Measurements from ENCODE around the gene DUSP28. TPM values are rescaled to one million over a fixed set of nuclear protein-coding genes. Genes with fewer than 3 reads are reported as not detected.
"Not testable (repeated sequence)": the region's sequence is repeated elsewhere in the genome, so short reads cannot be mapped to it uniquely, and the experiment has no call there.

DUSP28 gene
- total RNA-seq, 1 experiment from 2014 or later, result 8.1 TPM

GRCh38 chr2:240517342-240517741 lies 42.8 kb upstream of the DUSP28 start:
- Histone ChIP-seq H3K4me2 (ENCODE audit: low read depth, low read length, poor library complexity, severe bottlenecking) (no peak overlapping the region), H3K27ac (ENCODE audit: low read length) (no peak overlapping the region), H3K9me2 (replicated peaks; ENCODE audit: insufficient read depth, low read length) (no peaks in the 10 kb centered on the region), H3K27me3 (ENCODE audit: low read length) (no peaks in the 10 kb centered on the region), H3K4me1 (ENCODE audit: low read length) (peaks cover 7% of the 10 kb centered on the region), H4K20me1 (ENCODE audit: insufficient read depth, low read depth, low read length) (0 out of 2 replicates have a peak, but pooled peaks cover 4% of the 10 kb centered on the region), H3K36me3 (ENCODE audit: insufficient read depth, low read length) (peaks cover 15% of the 10 kb centered on the region), H2AFZ (ENCODE audit: low read length) (no peak overlapping the region), H3K79me2 (ENCODE audit: low read length) (peaks cover 10% of the 10 kb centered on the region), H3K4me3 (ENCODE audit: low read length) (no peak overlapping the region), H3K9ac (ENCODE audit: low read length) (no peak overlapping the region), H3K9me3 (ENCODE audit: low read length) (no peaks in the 10 kb centered on the region)
- DNase-seq, result no peak

GRCh38 chr2:240518981-240519380 lies 41.2 kb upstream of the DUSP28 start:
- no peaks in the 10 kb centered on the region for H3K79me2 ChIP-seq (ENCODE audit: low read length)
- H3K27me3 ChIP-seq (ENCODE audit: low read length), result no peaks in the 10 kb centered on the region
- H4K20me1 ChIP-seq (ENCODE audit: insufficient read depth, low read depth, low read length), result 0 out of 2 replicates have a peak, but pooled peaks cover 4% of the 10 kb centered on the region
- peaks cover 29% of the 10 kb centered on the region for H3K36me3 ChIP-seq (ENCODE audit: insufficient read depth, low read length)
- no peaks in the 10 kb centered on the region for H3K9me2 ChIP-seq (replicated peaks; ENCODE audit: insufficient read depth, low read length)
- no peaks in the 10 kb centered on the region for H3K9me3 ChIP-seq (ENCODE audit: low read length)
- peaks cover 6% of the 10 kb centered on the region for H3K4me1 ChIP-seq (ENCODE audit: low read length)
- DNase-seq, result no peak
- no peak overlapping the region for H2AFZ ChIP-seq (ENCODE audit: low read length)
- no peak overlapping the region for H3K27ac ChIP-seq (ENCODE audit: low read length)
- no peak overlapping the region for H3K9ac ChIP-seq (ENCODE audit: low read length)
- no peak overlapping the region for H3K4me2 ChIP-seq (ENCODE audit: low read depth, low read length, poor library complexity, severe bottlenecking)
- no peak overlapping the region for H3K4me3 ChIP-seq (ENCODE audit: low read length)

DNA sequence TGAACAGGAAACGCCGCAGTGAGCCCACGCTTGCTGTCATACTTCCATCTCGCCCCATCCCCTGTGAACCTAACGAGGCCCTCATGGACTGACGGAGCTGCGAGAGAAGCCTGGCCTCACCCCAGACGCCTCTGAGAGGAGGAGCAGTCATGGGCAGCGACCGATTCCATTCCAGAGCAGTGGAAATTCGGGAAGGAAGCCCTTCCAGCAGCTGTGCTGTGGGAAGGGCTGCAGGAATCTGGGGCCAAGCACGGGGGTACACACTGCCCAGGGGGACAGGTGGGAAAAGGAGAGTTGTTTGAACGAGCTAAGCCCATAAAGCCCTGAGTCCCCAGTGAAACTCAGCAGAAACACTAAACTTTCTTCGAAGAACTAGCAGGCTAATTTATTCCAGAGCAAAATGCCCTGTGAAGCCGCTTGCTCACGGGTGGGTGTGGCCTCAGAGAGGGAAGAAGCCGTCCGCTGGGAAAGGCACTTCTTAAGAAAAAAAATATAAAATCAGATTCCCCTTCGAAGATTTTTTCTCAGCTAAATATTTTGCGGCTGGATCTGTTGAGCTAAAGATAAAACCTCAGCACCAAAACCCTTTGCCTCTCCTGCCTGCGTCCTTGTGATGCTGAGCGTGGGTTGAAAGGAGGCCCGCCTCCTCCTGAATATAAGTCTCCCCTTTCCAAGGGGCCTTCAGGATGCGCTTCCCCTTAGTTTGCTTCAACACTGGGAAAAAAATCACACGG lies 40.6 kb upstream of the DUSP28 start:
- Histone ChIP-seq H3K36me3 (ENCODE audit: insufficient read depth, low read length) (peaks cover 34% of the 10 kb centered on the region), H3K4me2 (ENCODE audit: low read depth, low read length, poor library complexity, severe bottlenecking) (no peak overlapping the region)
- no peak for DNase-seq

GRCh38 chr2:240520130-240520973 lies 39.8 kb upstream of the DUSP28 start:
- Histone ChIP-seq H3K9ac (ENCODE audit: low read length) (no peak overlapping the region), H3K4me2 (ENCODE audit: low read depth, low read length, poor library complexity, severe bottlenecking) (no peak overlapping the region), H3K79me2 (ENCODE audit: low read length) (peaks cover 2% of the 10 kb centered on the region; the same call in 1 of the 2 replicates), H3K27ac (ENCODE audit: low read length) (no peak overlapping the region), H4K20me1 (ENCODE audit: insufficient read depth, low read depth, low read length) (0 out of 2 replicates have a peak, but pooled peaks cover 4% of the 10 kb centered on the region), H3K9me3 (ENCODE audit: low read length) (peaks cover 7% of the 10 kb centered on the region), H3K36me3 (ENCODE audit: insufficient read depth, low read length) (peaks cover 42% of the 10 kb centered on the region), H2AFZ (ENCODE audit: low read length) (no peak overlapping the region), H3K4me3 (ENCODE audit: low read length) (no peak overlapping the region), H3K4me1 (ENCODE audit: low read length) (no peaks in the 10 kb centered on the region), H3K9me2 (replicated peaks; ENCODE audit: insufficient read depth, low read length) (no peaks in the 10 kb centered on the region), H3K27me3 (ENCODE audit: low read length) (no peaks in the 10 kb centered on the region)
- no peak for DNase-seq

More for the DNA sequence above, 40.6 kb upstream of the DUSP28 start:
- no peak overlapping the region for H3K9ac ChIP-seq (ENCODE audit: low read length)
- H3K79me2 ChIP-seq (ENCODE audit: low read length), result no peaks in the 10 kb centered on the region
- no peaks in the 10 kb centered on the region for H3K9me2 ChIP-seq (replicated peaks; ENCODE audit: insufficient read depth, low read length)
- 0 out of 2 replicates have a peak, but pooled peaks cover 4% of the 10 kb centered on the region for H4K20me1 ChIP-seq (ENCODE audit: insufficient read depth, low read depth, low read length)
- no peaks in the 10 kb centered on the region for H3K9me3 ChIP-seq (ENCODE audit: low read length)
- no peak overlapping the region for H2AFZ ChIP-seq (ENCODE audit: low read length)
- no peaks in the 10 kb centered on the region for H3K27me3 ChIP-seq (ENCODE audit: low read length)
- H3K27ac ChIP-seq (ENCODE audit: low read length), result no peak overlapping the region
- H3K4me1 ChIP-seq (ENCODE audit: low read length), result peaks cover under 1% of the 10 kb centered on the region
- H3K4me3 ChIP-seq (ENCODE audit: low read length), result no peak overlapping the region

DNA sequence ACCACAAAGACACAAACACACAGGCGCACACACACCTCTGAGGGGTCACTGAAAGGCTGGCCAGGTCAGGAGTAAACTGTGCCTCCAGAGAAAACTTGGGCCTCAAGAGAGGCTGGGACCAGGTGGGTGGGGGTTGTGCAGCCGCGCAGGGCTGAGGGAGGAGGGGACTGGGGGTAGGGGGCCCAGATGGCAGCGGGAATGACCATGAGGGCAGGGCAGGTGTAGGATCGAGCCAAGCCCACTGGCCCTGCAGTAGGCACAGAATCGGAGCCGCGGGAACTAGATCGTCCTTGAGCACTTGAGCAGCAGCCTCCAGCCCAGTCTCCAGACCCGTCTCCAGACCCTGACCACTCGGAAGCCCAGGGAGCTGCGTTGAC lies 39.2 kb upstream of the DUSP28 start:
- H3K4me2 ChIP-seq (ENCODE audit: low read depth, low read length, poor library complexity, severe bottlenecking), result no peak overlapping the region
- H2AFZ ChIP-seq (ENCODE audit: low read length), result no peak overlapping the region
- H3K27ac ChIP-seq (ENCODE audit: low read length), result no peak overlapping the region
- H3K9ac ChIP-seq (ENCODE audit: low read length), result no peak overlapping the region
- no peak overlapping the region for H3K4me3 ChIP-seq (ENCODE audit: low read length)
- H3K27me3 ChIP-seq (ENCODE audit: low read length), result no peaks in the 10 kb centered on the region
- DNase-seq, result no peak
- 0 out of 2 replicates have a peak, but pooled peaks cover 4% of the 10 kb centered on the region for H4K20me1 ChIP-seq (ENCODE audit: insufficient read depth, low read depth, low read length)
- H3K9me2 ChIP-seq (replicated peaks; ENCODE audit: insufficient read depth, low read length), result no peaks in the 10 kb centered on the region
- peaks cover 12% of the 10 kb centered on the region for H3K9me3 ChIP-seq (ENCODE audit: low read length)
- H3K79me2 ChIP-seq (ENCODE audit: low read length), result peaks cover 6% of the 10 kb centered on the region; the same call in 1 of the 2 replicates
- no peaks in the 10 kb centered on the region for H3K4me1 ChIP-seq (ENCODE audit: low read length)
- H3K36me3 ChIP-seq (ENCODE audit: insufficient read depth, low read length), result peaks cover 48% of the 10 kb centered on the region

DNA sequence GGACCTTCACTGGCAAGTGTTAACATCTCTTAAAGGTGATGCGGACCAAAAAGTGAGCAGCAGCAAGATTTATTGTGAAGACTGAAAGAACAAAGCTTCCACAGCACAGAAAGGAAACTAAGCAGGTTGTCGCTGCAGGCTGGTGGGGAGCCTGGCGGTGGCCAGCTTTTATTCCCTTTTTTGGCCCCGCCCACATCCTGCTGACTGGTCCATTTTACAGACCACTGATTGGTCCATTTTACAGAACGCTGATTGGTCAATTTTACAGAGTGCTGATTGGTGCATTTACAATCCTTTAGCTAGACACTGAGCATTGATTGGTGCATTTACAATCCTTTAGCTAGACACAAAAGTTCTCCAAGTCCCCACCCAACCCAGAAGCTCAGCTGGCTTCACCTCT lies 38.3 kb upstream of the DUSP28 start:
- not testable (repeated sequence) for H2AFZ ChIP-seq (ENCODE audit: low read length); H3K4me3 ChIP-seq (ENCODE audit: low read length); H3K4me2 ChIP-seq (ENCODE audit: low read depth, low read length, poor library complexity, severe bottlenecking); H3K4me1 ChIP-seq (ENCODE audit: low read length); H3K27me3 ChIP-seq (ENCODE audit: low read length); H4K20me1 ChIP-seq (ENCODE audit: insufficient read depth, low read depth, low read length); H3K9me2 ChIP-seq (replicated peaks; ENCODE audit: insufficient read depth, low read length); H3K27ac ChIP-seq (ENCODE audit: low read length); H3K9ac ChIP-seq (ENCODE audit: low read length)
- Histone ChIP-seq H3K79me2 (ENCODE audit: low read length) (peaks cover 12% of the 10 kb centered on the region; the same call in 1 of the 2 replicates), H3K36me3 (ENCODE audit: insufficient read depth, low read length) (peaks cover 57% of the 10 kb centered on the region), H3K9me3 (ENCODE audit: low read length) (peaks cover 22% of the 10 kb centered on the region)
- DNase-seq, result peak; percentile 58

DNA sequence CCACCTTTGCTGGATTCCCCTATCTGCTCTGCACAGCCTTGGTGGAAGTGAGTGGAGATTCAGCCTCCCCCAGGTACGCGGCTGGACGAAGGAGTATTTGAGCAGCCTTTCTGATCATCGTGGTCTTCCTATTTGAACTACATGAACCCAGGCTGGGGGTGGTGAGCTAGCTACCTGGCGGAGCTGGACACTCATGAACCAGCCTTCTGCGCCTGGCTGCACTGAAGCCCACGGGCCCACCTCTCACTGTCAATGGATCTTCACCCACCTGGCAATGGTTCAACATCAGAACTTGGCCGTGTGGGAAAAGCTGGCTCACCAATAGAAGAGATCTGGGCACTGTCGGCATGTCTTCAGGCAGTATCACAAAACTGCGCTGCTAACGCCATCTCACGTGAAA lies 37.8 kb upstream of the DUSP28 start:
- Histone ChIP-seq H3K9ac (ENCODE audit: low read length) (no peak overlapping the region), H3K9me3 (ENCODE audit: low read length) (peaks cover 22% of the 10 kb centered on the region)

More for the DNA sequence above, 37.8 kb upstream of the DUSP28 start:
- no peak for DNase-seq
- Histone ChIP-seq H3K27ac (ENCODE audit: low read length) (no peak overlapping the region), H4K20me1 (ENCODE audit: insufficient read depth, low read depth, low read length) (0 out of 2 replicates have a peak, but pooled peaks cover 4% of the 10 kb centered on the region), H3K9me2 (replicated peaks; ENCODE audit: insufficient read depth, low read length) (no peaks in the 10 kb centered on the region), H2AFZ (ENCODE audit: low read length) (no peak overlapping the region), H3K27me3 (ENCODE audit: low read length) (no peaks in the 10 kb centered on the region), H3K36me3 (ENCODE audit: insufficient read depth, low read length) (peaks cover 62% of the 10 kb centered on the region), H3K79me2 (ENCODE audit: low read length) (peaks cover 15% of the 10 kb centered on the region; the same call in 1 of the 2 replicates), H3K4me2 (ENCODE audit: low read depth, low read length, poor library complexity, severe bottlenecking) (no peak overlapping the region), H3K4me1 (ENCODE audit: low read length) (no peaks in the 10 kb centered on the region), H3K4me3 (ENCODE audit: low read length) (no peak overlapping the region)

All from Karpas-422 (cell line).